ENCODE data around the gene MOSMO.
"Not testable (repeated sequence)": the region's sequence is repeated elsewhere in the genome, so short reads cannot be mapped to it uniquely, and the experiment has no call there.

MOSMO gene

GRCh38 chr16:22092143-22092933 is 84.4 kb downstream of the MOSMO start, which contains the start of gene VWA3A:
Gene VWA3A, plus strand, starts transcription at chr16:22092541. Its CDS starts 97 bp downstream, at chr16:22092638.
- no peak for DNase-seq (ENCODE audit: low spot score)

DNA sequence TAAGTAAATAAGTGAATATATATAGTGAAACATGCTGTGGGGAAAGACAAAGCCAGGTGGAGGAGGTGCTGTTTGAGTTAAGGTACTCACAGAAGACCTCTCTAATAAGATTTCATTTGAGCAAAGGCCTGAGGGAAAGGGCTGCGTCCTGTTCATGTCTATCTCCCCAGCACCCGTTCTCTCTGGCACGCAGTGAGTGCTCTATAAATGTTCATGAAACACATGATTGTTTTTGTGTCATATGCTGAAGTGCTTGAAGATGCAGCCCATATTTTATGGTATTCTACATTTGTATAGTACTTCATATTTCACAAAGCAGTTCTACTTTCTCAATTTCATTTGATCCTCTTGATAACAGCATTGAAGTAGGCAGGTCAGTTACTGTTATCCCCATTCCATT is 85.4 kb downstream of the MOSMO start:
- DNase-seq (ENCODE audit: low spot score): no peak

DNA sequence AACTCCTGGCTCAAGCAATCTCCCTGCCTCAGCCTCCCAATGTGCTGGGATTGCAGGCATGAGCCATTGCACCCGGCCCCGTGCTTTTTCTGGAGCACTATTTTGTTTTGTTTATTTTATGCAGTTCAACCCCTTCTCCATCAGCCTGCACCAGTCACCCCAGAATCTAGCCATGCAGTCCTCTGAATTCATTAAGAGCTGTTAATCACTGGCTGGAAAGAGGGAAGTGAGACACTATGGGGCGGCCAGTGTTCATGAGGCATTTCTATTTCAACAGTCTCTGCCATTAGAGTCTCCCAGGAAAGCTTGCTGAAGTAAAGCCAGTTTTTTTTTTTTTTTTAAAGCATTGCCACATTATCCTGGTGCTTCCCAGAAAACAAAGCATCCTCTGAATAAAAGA is 86.1 kb downstream of the MOSMO start:
- DNase-seq (ENCODE audit: low spot score): no peak

DNA sequence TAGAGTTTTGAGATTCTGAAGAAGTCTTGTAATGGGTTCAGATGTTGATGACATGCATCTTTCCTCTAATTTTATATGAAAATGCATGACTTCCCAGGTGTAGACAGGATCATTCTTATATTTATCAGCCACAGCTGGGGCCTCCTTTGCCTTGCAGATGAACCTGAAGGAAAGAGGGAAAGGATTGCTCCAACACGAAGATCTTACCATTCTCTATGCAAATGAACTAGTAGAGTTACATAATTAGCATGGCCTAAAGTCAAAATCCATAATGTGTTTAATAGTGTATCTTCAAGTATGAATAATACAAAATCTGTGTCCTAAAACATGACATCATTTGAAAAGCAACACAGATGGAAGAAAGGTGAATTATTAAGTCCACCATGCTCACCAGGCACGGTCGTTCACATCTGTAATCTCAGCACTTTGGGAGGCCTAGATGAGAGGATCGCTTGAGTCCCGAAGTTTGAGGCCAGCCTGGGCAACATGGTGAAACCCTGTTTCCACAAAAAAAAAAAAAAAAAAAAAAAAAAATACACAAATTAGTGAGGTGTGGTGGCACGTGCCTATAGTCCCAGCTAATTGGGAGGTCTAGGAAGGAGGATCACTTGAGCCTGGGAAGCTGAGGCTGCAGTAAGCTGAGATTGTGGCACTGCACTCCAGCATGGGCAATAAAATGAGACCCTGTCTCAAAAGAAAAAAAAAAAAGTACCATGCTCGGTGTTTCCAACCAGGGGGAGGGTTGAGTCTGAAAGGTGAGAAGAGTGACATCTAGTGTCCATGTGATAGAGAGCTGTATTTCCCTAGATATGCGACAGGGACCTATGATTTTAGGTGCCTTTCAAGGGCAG is 90.7 kb downstream of the MOSMO start:
- peak; percentile 84 for DNase-seq (ENCODE audit: low spot score)

GRCh38 chr16:22099256-22099975 is 91.5 kb downstream of the MOSMO start:
- no peak for DNase-seq (ENCODE audit: low spot score)

GRCh38 chr16:22103441-22103840 is 95.5 kb downstream of the MOSMO start:
- no peak for DNase-seq (ENCODE audit: low spot score)

- no peak for DNase-seq (ENCODE audit: low spot score)
Observed at GRCh38 chr16:22109258-22109898, 101.5 kb downstream of the MOSMO start.

DNA sequence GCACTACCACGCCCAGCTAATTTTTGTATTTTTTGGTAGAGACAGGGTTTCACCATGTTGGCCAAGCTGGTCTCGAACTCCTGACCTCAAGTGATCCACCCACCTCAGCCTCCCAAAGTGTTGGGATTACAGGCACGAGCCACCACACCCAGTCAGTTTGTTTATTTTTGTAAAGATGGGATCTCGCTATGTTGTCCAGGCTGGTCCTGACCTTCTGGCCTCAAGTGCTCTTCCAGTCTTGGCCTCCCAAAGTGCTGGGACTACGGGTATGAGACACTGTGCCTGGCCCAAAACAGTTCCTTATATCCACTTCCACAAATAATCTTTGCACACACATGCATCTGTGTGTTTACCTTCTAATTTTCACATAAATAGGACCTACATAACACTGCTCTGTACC is 103.7 kb downstream of the MOSMO start:
- not testable (repeated sequence) for DNase-seq (ENCODE audit: low spot score)

DNA sequence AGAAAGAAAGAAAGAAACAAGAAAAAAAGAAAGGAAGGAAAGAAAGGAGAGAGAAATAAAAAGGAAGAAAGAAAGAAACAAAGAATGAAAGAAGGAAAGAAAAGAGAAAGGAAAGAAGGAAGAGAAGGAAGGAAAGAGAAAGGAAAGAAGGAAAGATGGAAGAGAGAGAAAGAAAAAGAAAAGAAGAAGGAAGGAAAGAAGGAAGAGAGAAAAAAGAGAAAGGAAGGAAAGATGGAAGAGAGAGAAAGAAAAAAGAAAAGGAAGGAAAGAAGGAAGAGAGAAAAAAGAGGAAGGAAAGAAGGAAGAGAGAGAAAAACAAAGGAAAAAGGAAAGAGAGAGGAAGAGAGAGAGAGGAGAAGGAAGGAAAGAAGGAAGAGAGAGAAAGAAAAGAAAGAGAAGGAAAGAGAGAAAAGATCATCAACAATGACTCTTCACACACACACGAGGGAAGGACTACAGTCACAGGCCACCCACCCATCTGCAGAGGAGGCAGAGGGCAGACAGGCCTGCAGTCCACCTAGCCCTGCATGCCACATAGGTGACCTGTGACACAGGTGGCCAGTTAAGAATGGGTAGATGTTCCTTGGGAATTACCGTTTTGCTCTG is 108.3 kb downstream of the MOSMO start:
- no peak for DNase-seq (ENCODE audit: low spot score)

- DNase-seq (ENCODE audit: low spot score): no peak
Observed at GRCh38 chr16:22117609-22118008, 109.7 kb downstream of the MOSMO start.

DNA sequence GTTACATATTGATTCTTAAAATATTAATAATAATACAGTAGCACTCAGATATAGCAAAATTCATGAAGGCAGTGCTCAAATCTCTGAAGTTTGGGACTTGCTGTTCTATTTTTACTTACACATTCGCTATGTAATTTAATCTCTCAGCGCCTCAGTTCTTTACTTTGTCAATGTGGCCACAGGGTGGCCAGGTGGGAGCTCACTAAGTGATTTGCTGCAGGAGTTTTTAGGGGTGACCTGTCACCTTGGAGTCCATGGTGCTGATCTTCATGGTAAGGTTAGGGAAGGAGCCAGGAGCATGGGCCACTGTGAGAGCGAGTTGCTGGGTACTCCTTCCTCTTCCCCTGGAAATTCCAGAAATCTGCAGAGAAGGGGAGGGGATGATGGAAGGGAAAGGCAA is 112.5 kb downstream of the MOSMO start:
- DNase-seq (ENCODE audit: low spot score): no peak

DNA sequence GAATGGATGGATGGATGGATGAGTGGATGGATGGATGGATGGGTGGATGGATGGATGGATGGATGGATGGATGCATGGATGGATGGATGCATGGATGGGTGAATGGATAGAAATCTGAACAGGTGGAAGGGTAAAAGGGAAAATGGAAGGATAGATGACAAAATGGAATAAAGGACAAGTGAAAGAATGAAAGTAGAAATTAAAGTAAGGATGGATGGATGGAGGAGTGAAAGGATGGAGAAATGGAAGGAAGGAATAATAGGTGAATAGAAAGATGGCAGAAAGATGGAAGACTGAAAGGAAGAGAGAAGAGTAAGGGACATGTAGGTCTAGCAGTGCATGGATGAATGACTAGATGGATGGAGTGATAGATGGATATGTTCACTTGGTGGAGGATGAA is 114.3 kb downstream of the MOSMO start:
- DNase-seq (ENCODE audit: low spot score): no peak

GRCh38 chr16:22123146-22123545 is 115.2 kb downstream of the MOSMO start:
- DNase-seq (ENCODE audit: low spot score): no peak

DNA sequence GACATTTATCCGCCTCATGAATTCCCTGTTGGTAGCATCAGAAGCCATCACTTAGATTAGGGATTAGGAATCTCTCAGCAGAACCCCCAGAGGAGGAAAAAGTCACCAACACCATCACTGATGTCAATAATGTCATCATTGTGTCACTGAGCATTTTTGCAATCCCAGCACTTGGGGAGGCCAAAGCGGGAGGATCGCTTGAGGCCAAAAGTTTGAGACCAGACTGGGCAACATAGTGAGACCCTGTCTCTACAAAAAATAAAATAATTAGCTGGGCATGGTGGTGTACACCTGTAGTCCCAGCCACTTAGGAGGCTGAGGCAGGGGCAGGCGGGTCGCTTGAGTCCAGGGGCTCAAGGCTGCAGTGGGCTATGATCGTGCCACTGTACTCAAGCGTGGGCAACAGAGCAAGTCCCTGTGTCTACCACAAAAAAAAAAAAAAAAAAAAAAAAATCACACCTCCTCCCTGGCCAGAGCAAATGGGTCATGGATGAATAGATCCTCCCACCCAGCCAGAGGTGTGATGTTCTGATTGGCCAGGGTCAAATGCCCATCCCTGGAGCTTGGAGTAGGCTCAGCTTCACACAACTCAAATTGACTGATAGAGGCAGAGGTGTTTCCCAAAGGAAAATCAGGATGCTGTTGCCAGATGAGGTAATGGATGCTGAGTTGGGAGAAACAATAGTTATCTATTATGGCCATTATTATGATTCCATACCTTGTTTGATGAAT is 116.0 kb downstream of the MOSMO start:
- DNase-seq (ENCODE audit: low spot score): no peak

- DNase-seq (ENCODE audit: low spot score): no peak
Observed at GRCh38 chr16:22124583-22125284, 116.8 kb downstream of the MOSMO start.

- no peak for DNase-seq (ENCODE audit: low spot score)
Observed at GRCh38 chr16:22126037-22126558, 118.2 kb downstream of the MOSMO start.

GRCh38 chr16:22128537-22128936 is 120.6 kb downstream of the MOSMO start:
- DNase-seq (ENCODE audit: low spot score): not testable (repeated sequence)

DNA sequence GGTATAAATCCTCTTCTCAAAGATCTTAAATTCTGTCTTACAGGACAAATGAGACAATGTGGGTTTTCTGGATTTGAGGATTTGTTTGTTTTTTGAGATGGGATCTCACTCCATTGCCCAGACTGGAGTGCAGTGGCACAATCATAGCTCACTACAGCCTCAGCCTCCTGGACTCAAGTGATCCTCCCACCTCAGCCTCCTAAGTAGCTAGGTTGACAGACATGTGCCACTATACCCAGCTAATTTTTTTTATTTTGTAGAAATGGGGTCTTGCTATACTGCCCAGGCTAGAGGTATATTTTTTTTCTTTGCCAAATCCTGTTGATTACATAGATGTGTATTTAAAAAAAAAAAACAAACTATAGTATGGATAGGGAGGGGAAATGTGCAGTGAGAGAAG is 122.6 kb downstream of the MOSMO start:
- DNase-seq (ENCODE audit: low spot score): no peak

DNA sequence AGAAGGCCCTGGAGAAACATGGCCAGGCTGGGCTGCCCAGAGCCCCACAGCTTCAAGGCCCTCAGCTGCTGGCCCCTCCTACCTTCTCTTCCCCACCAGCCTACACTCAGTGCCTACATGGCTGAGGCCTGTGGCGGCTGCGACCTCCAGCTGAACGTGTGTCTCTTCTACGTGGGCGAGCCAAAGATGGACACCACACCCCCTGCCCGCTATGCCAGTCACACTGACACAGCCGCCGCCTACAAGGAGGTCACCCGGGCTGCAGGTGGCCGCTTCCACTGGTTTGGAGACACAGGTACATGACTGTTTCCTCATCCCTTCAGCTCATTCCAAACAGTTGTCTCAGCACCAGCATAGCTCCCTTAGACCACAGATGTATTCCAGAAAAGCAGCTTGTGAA is 124.9 kb downstream of the MOSMO start:
- DNase-seq (ENCODE audit: low spot score): no peak
